Activated CD8-positive, alpha-beta memory T cell treated with anti-CD3 and anti-CD28 coated beads for 36 hours (primary cell): Measurements from ENCODE around the gene MICALL2. TPM values are rescaled to one million over a fixed set of nuclear protein-coding genes. Genes with fewer than 3 reads are reported as not detected.

Experiments used
- CTCF ChIA-PET: fragments of 350-600 bp; sonication (Branson Sonifier 250); formaldehyde crosslinking; loops from one replicate; lab custom pipeline; 2021; ENCODE audit warnings: antibody characterized with exemption; lab: Charles Lee
- POLR2A ChIA-PET: fragments of 350-600 bp; sonication (Branson Sonifier 250); formaldehyde crosslinking; loops from one replicate; lab custom pipeline; 2021; ENCODE audit warnings: antibody characterized with exemption; lab: Charles Lee
- total RNA-seq, 2 experiments: library from RNA; stranded (reverse); gene quantifications; one replicate each; pipeline ENCODE4 v1.2.3, GENCODE V29; 2021

The MICALL2 gene
- total RNA-seq, 2 experiments from 2014 or later, result 2.3 to 5.2 TPM

- CTCF ChIA-PET, result no interaction called here
Measured at GRCh38 chr7:1392556-1392955, 66.7 kb downstream of the MICALL2 start.

GRCh38 chr7:1391449-1391848 is 67.8 kb downstream of the MICALL2 start:
- ChIA-PET POLR2A (no interaction called here), CTCF (no interaction called here)

More at GRCh38 chr7:1392556-1392955, 66.7 kb downstream of the MICALL2 start:
- POLR2A ChIA-PET, result no interaction called here

- ChIA-PET CTCF (interaction anchor here (1.1 kb wide), 1 partner anchor 44 kb away, joined by 4 read pairs; no protein-coding TSS in a partner anchor), POLR2A (no interaction called here)
Measured at GRCh38 chr7:1388703-1389335, 70.5 kb downstream of the MICALL2 start.

- POLR2A ChIA-PET, result no interaction called here
- CTCF ChIA-PET, result interaction anchor here (1.1 kb wide), 1 partner anchor 45 kb away, joined by 4 read pairs; no protein-coding TSS in a partner anchor
Measured at GRCh38 chr7:1388021-1388702, 71.1 kb downstream of the MICALL2 start.

GRCh38 chr7:1387261-1387660 is 72.0 kb downstream of the MICALL2 start:
- POLR2A ChIA-PET, result no interaction called here
- CTCF ChIA-PET, result interaction anchor here (0.6 kb wide), 1 partner anchor 23 kb away, joined by 3 read pairs; no protein-coding TSS in a partner anchor

- CTCF ChIA-PET, result interaction anchor here (0.6 kb wide), 1 partner anchor 24 kb away, joined by 3 read pairs; no protein-coding TSS in a partner anchor
- POLR2A ChIA-PET, result no interaction called here
Measured at GRCh38 chr7:1386623-1387220, 72.5 kb downstream of the MICALL2 start.

- POLR2A ChIA-PET, result no interaction called here
- CTCF ChIA-PET, result no interaction called here
Measured at GRCh38 chr7:1385809-1386622, 73.3 kb downstream of the MICALL2 start.

GRCh38 chr7:1385086-1385808 is 74.0 kb downstream of the MICALL2 start:
- ChIA-PET POLR2A (no interaction called here), CTCF (no interaction called here)

Other genes with a start within 250 kb of the MICALL2 start
- not detected for gene UNCX, start 226.6 kb downstream of the MICALL2 start, total RNA-seq
- 100 to 1,000 TPM in 1 of 2 experiments, 10 to 100 TPM in 1; 95.8 to 103 TPM for gene INTS1, start 44.9 kb upstream of the MICALL2 start, total RNA-seq
- gene MAFK, start 71.2 kb upstream of the MICALL2 start, total RNA-seq, result 10 to 100 TPM; 40.6 to 40.8 TPM
- not detected for gene TMEM184A, start 96.7 kb upstream of the MICALL2 start, total RNA-seq
- 10 to 100 TPM; 69.9 to 74.6 TPM for gene PSMG3, start 110.6 kb upstream of the MICALL2 start, total RNA-seq
- gene ELFN1, start 210.8 kb upstream of the MICALL2 start, total RNA-seq, result under 1 TPM; 0.17 to 0.27 TPM